Measurements from ENCODE around the gene AOAH.

AOAH gene

GRCh38 chr7:36749282-36749960, 25.1 kb upstream of the AOAH start:
- CTCF ChIA-PET, result interaction anchor here (2.5 kb wide), 1 partner anchor 15 kb away, joined by 7 read pairs; no protein-coding TSS in a partner anchor
- POLR2A ChIA-PET, result no interaction called here

GRCh38 chr7:36748017-36748487, 23.8 kb upstream of the AOAH start:
- CTCF ChIA-PET, result interaction anchor here (0.9 to 2.5 kb wide), 2 partner anchors 17 to 434 kb away, joined by 3 to 7 read pairs; no protein-coding TSS in a partner anchor

More at GRCh38 chr7:36749282-36749960, 25.1 kb upstream of the AOAH start:
- TF ChIP-seq CTCF (IDR thresholded peaks at IDR 0.05; ENCODE audit: control extremely low read depth, extremely low read depth, low read depth, missing control alignments), result no peak
- no peak for DNase-seq (ENCODE audit: extremely low spot score)

GRCh38 chr7:36747280-36748016, 23.2 kb upstream of the AOAH start:
- DNase-seq (ENCODE audit: extremely low spot score), result no peak
- TF ChIP-seq CTCF (IDR thresholded peaks at IDR 0.05; ENCODE audit: control extremely low read depth, extremely low read depth, low read depth, missing control alignments), result no peak
- POLR2A ChIA-PET, result no interaction called here
- CTCF ChIA-PET, result interaction anchor here (0.9 to 2.5 kb wide), 2 partner anchors 17 to 434 kb away, joined by 3 to 7 read pairs; no protein-coding TSS in a partner anchor

More at GRCh38 chr7:36748017-36748487, 23.8 kb upstream of the AOAH start:
- DNase-seq (ENCODE audit: extremely low spot score), result no peak
- no peak for TF ChIP-seq CTCF (IDR thresholded peaks at IDR 0.05; ENCODE audit: control extremely low read depth, extremely low read depth, low read depth, missing control alignments)
- POLR2A ChIA-PET, result no interaction called here

- no peak for TF ChIP-seq CTCF (IDR thresholded peaks at IDR 0.05; ENCODE audit: control extremely low read depth, extremely low read depth, low read depth, missing control alignments)
- POLR2A ChIA-PET, result no interaction called here
- DNase-seq (ENCODE audit: extremely low spot score), result no peak
- CTCF ChIA-PET, result no interaction called here
Measured at GRCh38 chr7:36746347-36746746, 22.1 kb upstream of the AOAH start.

- POLR2A ChIA-PET, result no interaction called here
- no peak for DNase-seq (ENCODE audit: extremely low spot score)
- no peak for TF ChIP-seq CTCF (IDR thresholded peaks at IDR 0.05; ENCODE audit: control extremely low read depth, extremely low read depth, low read depth, missing control alignments)
- CTCF ChIA-PET, result interaction anchor here (1.3 to 1.6 kb wide), 2 partner anchors 43 to 439 kb away, joined by 3 read pairs; no protein-coding TSS in a partner anchor
Measured at GRCh38 chr7:36742911-36743775, 18.8 kb upstream of the AOAH start.

GRCh38 chr7:36741866-36742265, 17.6 kb upstream of the AOAH start:
- CTCF ChIA-PET, result no interaction called here
- no peak for TF ChIP-seq CTCF (IDR thresholded peaks at IDR 0.05; ENCODE audit: control extremely low read depth, extremely low read depth, low read depth, missing control alignments)
- POLR2A ChIA-PET, result no interaction called here
- DNase-seq (ENCODE audit: extremely low spot score), result no peak
